ENCODE measurements around the gene AKIRIN2. TPM values are rescaled to one million over a fixed set of nuclear protein-coding genes. Genes with fewer than 3 reads are reported as not detected.

AKIRIN2 gene
- total RNA-seq, 2 donors from 2014 or later: 70.4 to 73.5 TPM

GRCh38 chr6:87628881-87629280, 73.2 kb downstream of the AKIRIN2 start:
- Histone ChIP-seq H3K4me1 (ENCODE audit: control insufficient read depth, insufficient read depth, low read length) (no peaks in the 10 kb centered on the region), H3K36me3 (ENCODE audit: control insufficient read depth, insufficient read depth, low read length) (peaks cover 46% of the 10 kb centered on the region), H3K9me3 (ENCODE audit: control insufficient read depth, low read length) (no peaks in the 10 kb centered on the region), H3K9ac (ENCODE audit: extremely low read depth, low read length, poor library complexity, severe bottlenecking) (no peak overlapping the region), H3K4me3 (ENCODE audit: low read length) (no peak overlapping the region), H3K27me3 (ENCODE audit: control insufficient read depth, insufficient read depth, low read length, poor library complexity, severe bottlenecking) (no peaks in the 10 kb centered on the region), H3K27ac (ENCODE audit: low read depth, low read length) (no peak overlapping the region)
- Mint-ChIP-seq H3K36me3 (ENCODE audit: low read depth) (peaks cover 46% of the 10 kb centered on the region), H3K4me1 (no peaks in the 10 kb centered on the region), H3K9me3 (no peaks in the 10 kb centered on the region), H3K27me3 (ENCODE audit: insufficient read depth) (no peaks in the 10 kb centered on the region), H3K27ac (no peak overlapping the region), H3K4me3 (no peak overlapping the region)
- no peak for TF ChIP-seq CTCF (conservative IDR thresholded peaks at IDR 0.05)
- DNase-seq: no peak

- no peak overlapping the region for H3K27ac Mint-ChIP-seq
- Histone ChIP-seq H3K9ac (ENCODE audit: extremely low read depth, low read length, poor library complexity, severe bottlenecking) (no peak overlapping the region), H3K9me3 (ENCODE audit: control insufficient read depth, low read length) (no peaks in the 10 kb centered on the region), H3K36me3 (ENCODE audit: control insufficient read depth, insufficient read depth, low read length) (peaks cover 47% of the 10 kb centered on the region), H3K27ac (ENCODE audit: low read depth, low read length) (no peak overlapping the region), H3K27me3 (ENCODE audit: control insufficient read depth, insufficient read depth, low read length, poor library complexity, severe bottlenecking) (no peaks in the 10 kb centered on the region), H3K4me3 (ENCODE audit: low read length) (no peak overlapping the region), H3K4me1 (ENCODE audit: control insufficient read depth, insufficient read depth, low read length) (no peaks in the 10 kb centered on the region)
- peaks cover 49% of the 10 kb centered on the region for H3K36me3 Mint-ChIP-seq (ENCODE audit: low read depth)
- WGBS, 2 experiments (ENCODE audit: insufficient coverage in 1 of 2, insufficient read length in 1 of 2): 86 to 88% methylated on average over 1 to 2 of the region's 2 CpGs
- H3K27me3 Mint-ChIP-seq (ENCODE audit: insufficient read depth): no peaks in the 10 kb centered on the region
- no peak overlapping the region for H3K4me3 Mint-ChIP-seq
- no peaks in the 10 kb centered on the region for H3K9me3 Mint-ChIP-seq
- peaks cover under 1% of the 10 kb centered on the region for H3K4me1 Mint-ChIP-seq
- TF ChIP-seq CTCF (conservative IDR thresholded peaks at IDR 0.05): no peak
- DNase-seq: no peak
Observed at GRCh38 chr6:87628424-87628823, 73.6 kb downstream of the AKIRIN2 start.

Other genes with a start within 250 kb of the AKIRIN2 start
- 10 to 100 TPM; 10.4 to 10.9 TPM for gene SLC35A1, start 229.3 kb downstream of the AKIRIN2 start, total RNA-seq
- gene RARS2, start 112.2 kb downstream of the AKIRIN2 start, total RNA-seq: 10 to 100 TPM; 49.7 to 57.0 TPM
- 10 to 100 TPM; 48.3 to 62.4 TPM for gene ORC3, start 112.1 kb downstream of the AKIRIN2 start, total RNA-seq

Data from endodermal cell (in vitro differentiated cells).